Left lung (tissue), 10 donors: Measurements from ENCODE around the gene NAT8. TPM values are rescaled to one million over a fixed set of nuclear protein-coding genes. Genes with fewer than 3 reads are reported as not detected.
"Not testable (repeated sequence)": the region's sequence is repeated elsewhere in the genome, so short reads cannot be mapped to it uniquely, and the experiment has no call there.

Experiments used
- ATAC-seq: fragments of 200-7000 bp; cut with Tn5 transposase; one replicate; pipeline ENCODE4 v1.9.1; 2020; ENCODE audit warnings: moderate library complexity
- DNase-seq, 4 donors: peaks; one replicate each; pipeline ENCODE4 v3.0.0-alpha.2; 2013 to 2020
- H3K27ac ChIP-seq, 2 donors: fragments of 200-600 bp; sonication (generic) in 1 of 2; one replicate each; pipeline versions ENCODE4 v1.5.0 to v1.8.0; 2020 to 2021
- H3K27me3 ChIP-seq, 2 donors: fragments of 200-600 bp; sonication (generic) in 1 of 2; one replicate each; pipeline versions ENCODE4 v1.5.0 to v1.8.0; 2020 to 2021
- H3K36me3 ChIP-seq, 2 donors: fragments of 200-600 bp; sonication (generic) in 1 of 2; one replicate each; pipeline versions ENCODE4 v1.5.0 to v1.8.0; 2020 to 2021
- H3K4me1 ChIP-seq, 2 donors: fragments of 200-600 bp; one replicate each; pipeline ENCODE4 v1.8.0; 2021
- H3K4me3 ChIP-seq, 2 donors: fragments of 200-600 bp; sonication (generic) in 1 of 2; one replicate each; pipeline versions ENCODE4 v1.5.0 to v1.8.0; 2020 to 2021; ENCODE audit warnings: mild to moderate bottlenecking in 1 of 2
- H3K9me3 ChIP-seq, 2 donors: fragments of 200-600 bp; sonication (generic) in 1 of 2; one replicate each; pipeline versions ENCODE4 v1.5.0 to v1.8.0; 2020 to 2021
- intact Hi-C, 2 donors: fragments of 100-400 bp; cut with DNase I; formaldehyde crosslinking; loops; one replicate each; pipeline versions ENCODE4 v1.11.2 to v1.14.2; 2022
- polyA plus RNA-seq, 6 donors: library from polyadenylated mRNA; unstranded; fragments of 120-200 nt; gene quantifications; one replicate each; pipeline ENCODE4 v1.2.1, GENCODE V29; 2013; ENCODE audit not compliant: insufficient read length in 6 of 6
- total RNA-seq, 2 donors: library from RNA; stranded (reverse); fragmentation: NEBNext Ultra II Directional; extraction: Animal tissue kit (Norgen Biotek cat#: 25700); gene quantifications; one replicate each; pipeline ENCODE4 v1.2.1, GENCODE V29; 2021
- TF ChIP-seq, protein P1 (sequence below), 2 donors: fragments of 200-600 bp; sonication (generic) in 1 of 2; IDR thresholded peaks; one replicate each; pipeline versions ENCODE4 v1.5.0 to v1.8.0; 2021; ENCODE audit warnings: antibody characterized with exemption in 2 of 2
- donor health status: DM: no; HTN: yes; CAD: no.
- donor health status: DM: no; HTN: no; CAD: no.

The NAT8 gene
- total and polyA plus RNA-seq, 8 donors = 0.97 to 1.7 (median 1.2) TPM; not detected in 2

DNA sequence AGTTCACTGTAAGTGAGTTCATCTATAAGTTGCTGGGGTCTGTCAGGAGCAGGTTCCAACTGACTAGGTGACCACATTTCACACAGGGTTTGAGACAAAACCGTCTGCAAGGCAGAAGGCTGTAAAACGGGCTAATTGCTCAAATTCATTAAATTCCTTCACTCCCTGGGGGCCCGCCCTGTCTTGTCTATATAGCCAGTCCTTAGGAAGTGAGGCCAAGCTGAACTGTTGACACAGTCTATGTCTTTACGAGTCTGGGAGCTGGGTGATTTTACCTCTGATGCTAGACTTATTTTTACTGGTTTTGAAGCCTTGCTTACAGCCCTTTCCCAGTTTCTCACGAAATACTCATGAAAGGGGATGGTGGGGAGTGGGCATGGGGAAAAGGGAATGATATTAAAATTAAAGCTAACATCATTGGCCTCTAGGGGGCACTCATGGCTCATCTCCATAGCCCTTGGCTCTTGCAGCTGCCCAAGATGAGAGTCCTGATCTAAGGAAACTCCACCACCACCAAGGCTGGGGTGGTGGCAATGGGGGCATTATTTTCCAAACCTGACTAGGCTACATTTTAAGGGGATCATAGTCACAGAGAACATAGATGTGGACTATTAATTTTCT is 37.8 kb upstream of the NAT8 start:
- ATAC-seq (peak; percentile 78), DNase-seq (peak in 2 of 4 donors; percentile 29 to 45)
- TF ChIP-seq, protein P1, sequence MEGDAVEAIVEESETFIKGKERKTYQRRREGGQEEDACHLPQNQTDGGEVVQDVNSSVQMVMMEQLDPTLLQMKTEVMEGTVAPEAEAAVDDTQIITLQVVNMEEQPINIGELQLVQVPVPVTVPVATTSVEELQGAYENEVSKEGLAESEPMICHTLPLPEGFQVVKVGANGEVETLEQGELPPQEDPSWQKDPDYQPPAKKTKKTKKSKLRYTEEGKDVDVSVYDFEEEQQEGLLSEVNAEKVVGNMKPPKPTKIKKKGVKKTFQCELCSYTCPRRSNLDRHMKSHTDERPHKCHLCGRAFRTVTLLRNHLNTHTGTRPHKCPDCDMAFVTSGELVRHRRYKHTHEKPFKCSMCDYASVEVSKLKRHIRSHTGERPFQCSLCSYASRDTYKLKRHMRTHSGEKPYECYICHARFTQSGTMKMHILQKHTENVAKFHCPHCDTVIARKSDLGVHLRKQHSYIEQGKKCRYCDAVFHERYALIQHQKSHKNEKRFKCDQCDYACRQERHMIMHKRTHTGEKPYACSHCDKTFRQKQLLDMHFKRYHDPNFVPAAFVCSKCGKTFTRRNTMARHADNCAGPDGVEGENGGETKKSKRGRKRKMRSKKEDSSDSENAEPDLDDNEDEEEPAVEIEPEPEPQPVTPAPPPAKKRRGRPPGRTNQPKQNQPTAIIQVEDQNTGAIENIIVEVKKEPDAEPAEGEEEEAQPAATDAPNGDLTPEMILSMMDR (IDR thresholded peaks at IDR 0.05) = peak; percentile 22 to 40
- H3K9me3 ChIP-seq, intact Hi-C loops, H3K4me1 ChIP-seq, H3K27me3 ChIP-seq, H3K36me3 ChIP-seq, H3K4me3 ChIP-seq, H3K27ac ChIP-seq: not testable (repeated sequence)

DNA sequence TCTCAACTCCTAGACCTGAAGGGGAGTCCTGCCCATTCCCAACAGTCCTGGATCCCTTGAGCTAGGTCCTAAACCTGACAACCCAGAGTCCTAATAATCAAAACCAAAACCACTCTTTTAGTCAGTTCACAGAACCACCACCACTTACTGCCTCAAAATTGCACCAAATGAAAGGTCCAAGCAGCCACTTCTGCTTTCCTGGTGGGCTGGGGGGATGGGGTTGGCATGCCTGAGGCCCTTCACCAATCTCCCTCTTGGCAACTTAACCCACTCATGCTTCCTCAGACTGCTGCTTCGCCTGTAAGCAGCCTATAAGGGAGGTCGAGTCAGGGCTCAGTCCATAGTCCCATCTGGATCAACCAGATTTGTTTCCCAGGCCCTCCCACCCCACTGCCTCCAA is 37.0 kb upstream of the NAT8 start:
- H3K4me1 ChIP-seq, H3K9me3 ChIP-seq, DNase-seq, H3K27ac ChIP-seq, H3K4me3 ChIP-seq, ATAC-seq, intact Hi-C loops, H3K27me3 ChIP-seq, H3K36me3 ChIP-seq: not testable (repeated sequence)

DNA sequence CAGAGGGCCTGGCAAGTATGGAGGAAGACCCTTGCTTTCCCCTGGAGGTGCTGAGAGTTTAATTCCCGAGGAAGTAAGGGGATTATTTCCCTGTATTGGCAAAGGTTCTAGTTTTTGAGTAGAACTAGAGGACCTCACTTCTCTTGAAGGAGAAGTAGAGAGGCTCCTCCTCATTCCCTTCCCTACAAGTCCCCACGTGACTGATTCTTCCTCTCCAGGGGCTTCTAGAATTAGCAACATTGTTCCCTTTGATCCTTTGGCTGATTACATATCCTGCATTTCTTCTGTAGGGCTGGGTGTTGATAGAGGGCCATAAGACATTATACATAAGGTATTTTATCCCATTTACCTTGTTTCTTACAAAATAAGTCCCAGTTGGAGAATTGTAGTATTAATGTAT is 35.8 kb upstream of the NAT8 start:
- intact Hi-C loops, H3K27me3 ChIP-seq, H3K4me3 ChIP-seq, H3K9me3 ChIP-seq, ATAC-seq, H3K36me3 ChIP-seq, H3K4me1 ChIP-seq, H3K27ac ChIP-seq, DNase-seq: not testable (repeated sequence)

DNA sequence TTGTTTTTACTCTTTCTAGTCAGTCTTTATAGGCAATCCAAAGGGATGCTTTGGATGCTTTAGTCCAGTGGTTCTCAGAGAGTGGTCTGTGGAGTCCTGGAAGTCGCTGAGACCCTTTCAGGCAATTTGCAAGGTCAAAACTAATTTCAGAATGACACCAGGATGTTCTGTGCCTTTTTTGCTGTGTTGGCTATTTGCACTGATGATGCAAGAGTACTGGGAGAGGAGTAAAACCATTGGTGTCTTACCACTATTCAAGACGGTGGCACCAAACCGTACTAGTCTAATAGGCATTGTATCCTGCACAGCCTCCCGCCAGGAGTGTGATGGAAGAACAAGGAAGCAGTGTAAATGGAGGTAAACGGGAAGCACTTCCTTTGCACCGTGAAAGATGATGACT is 34.0 kb upstream of the NAT8 start:
- intact Hi-C loops, H3K27me3 ChIP-seq: not testable (repeated sequence)

DNA sequence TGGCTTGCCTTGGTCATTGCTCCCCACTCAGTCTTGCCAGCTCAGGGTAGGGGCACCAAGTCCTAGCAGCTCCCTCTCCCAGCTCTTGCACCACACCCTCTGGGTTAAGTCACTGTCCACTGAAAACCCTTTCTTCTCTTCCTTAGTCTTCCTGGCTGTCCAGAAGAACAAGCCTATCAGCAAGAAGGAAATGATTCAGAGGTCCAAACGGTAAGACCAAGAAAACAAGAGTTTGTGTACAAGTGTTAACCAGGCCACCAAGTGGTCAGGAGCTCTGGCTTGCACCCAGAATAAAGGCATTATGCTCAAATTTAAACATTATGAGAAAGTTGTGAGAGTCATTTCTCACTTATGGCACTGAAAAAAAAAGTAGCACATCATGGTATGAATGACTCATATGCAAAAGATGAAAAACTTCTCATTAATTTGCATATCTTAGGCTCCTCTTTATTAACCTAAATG is 32.5 kb upstream of the NAT8 start:
- H3K4me3 ChIP-seq, H3K27ac ChIP-seq, H3K27me3 ChIP-seq, ATAC-seq, H3K9me3 ChIP-seq, H3K36me3 ChIP-seq, H3K4me1 ChIP-seq, DNase-seq, intact Hi-C loops: not testable (repeated sequence)

More for the DNA sequence above, 34.0 kb upstream of the NAT8 start:
- H3K9me3 ChIP-seq, H3K27ac ChIP-seq, H3K4me3 ChIP-seq, ATAC-seq, H3K4me1 ChIP-seq, H3K36me3 ChIP-seq, DNase-seq: not testable (repeated sequence)

DNA sequence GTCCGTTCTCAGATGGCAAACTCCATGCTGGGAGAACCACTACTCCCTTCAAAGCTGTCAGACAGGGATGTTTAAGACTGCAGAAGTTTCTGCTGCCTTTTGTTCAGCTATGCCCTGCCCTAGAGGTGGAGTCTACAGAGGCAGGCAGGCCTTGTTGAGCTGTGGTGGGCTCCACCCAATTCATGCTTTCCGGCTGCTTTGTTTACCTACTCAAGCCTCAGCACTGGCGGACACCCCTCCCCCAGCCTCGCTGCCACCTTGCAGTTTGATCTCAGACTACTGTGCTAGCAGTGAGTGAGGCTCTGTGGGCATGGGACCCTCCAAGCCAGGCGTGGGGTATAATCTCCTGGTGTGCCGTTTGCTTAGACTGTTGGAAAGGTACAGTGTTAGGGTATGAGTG is 27.8 kb upstream of the NAT8 start:
- H3K36me3 ChIP-seq, H3K4me1 ChIP-seq, H3K9me3 ChIP-seq, intact Hi-C loops, ATAC-seq, H3K27me3 ChIP-seq, H3K27ac ChIP-seq, H3K4me3 ChIP-seq, DNase-seq: not testable (repeated sequence)

DNA sequence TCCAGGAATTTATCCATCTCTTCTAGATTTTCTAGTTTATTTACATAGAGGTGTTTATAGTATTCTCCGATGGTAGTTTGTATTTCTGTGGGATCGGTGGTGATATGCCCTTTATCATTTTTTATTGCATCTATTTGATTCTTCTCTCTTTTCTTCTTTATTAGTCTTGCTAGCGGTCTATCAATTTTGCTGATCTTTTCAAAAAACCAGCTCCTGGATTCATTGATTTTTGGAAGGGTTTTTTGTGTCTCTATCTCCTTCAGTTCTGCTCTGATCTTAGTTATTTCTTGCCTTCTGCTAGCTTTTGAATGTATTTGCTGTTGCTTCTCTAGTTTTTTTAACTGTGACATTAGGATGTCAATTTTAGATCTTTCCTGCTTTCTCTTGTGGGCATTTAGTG is 25.0 kb upstream of the NAT8 start:
- H3K36me3 ChIP-seq, H3K27me3 ChIP-seq, H3K9me3 ChIP-seq, H3K4me3 ChIP-seq, H3K4me1 ChIP-seq, H3K27ac ChIP-seq, DNase-seq, intact Hi-C loops, ATAC-seq: not testable (repeated sequence)

DNA sequence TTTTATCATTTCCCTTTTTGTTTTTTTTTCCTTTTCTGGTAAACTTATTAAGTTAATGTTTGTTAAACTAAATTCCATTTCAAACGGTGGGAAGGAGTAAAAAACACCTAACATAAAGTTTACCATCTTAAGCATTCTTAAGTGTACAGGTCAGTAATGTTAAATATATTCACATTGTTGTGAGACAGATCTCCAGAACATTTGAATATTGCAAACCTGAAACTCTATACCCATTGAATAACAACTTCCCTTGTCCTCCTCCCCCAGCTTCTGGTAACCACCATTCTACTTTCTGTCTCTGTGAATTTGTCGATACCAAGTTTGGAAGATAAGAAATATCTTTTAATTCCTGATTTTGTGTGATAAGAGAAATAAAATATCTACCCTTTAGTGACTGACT is 12.0 kb upstream of the NAT8 start:
- Histone ChIP-seq H3K9me3 (no peaks in the 10 kb centered on the region), H3K4me1 (no peaks in the 10 kb centered on the region), H3K27me3 (no peaks in the 10 kb centered on the region), H3K27ac (no peak overlapping the region), H3K4me3 (no peak overlapping the region), H3K36me3 (no peaks in the 10 kb centered on the region)
- DNase-seq (no peak), ATAC-seq (no peak)
- TF ChIP-seq, protein P1 (IDR thresholded peaks at IDR 0.05) = no peak
- intact Hi-C loops = no loop called here
